ENCODE data around the gene ADAM12.

DNA sequence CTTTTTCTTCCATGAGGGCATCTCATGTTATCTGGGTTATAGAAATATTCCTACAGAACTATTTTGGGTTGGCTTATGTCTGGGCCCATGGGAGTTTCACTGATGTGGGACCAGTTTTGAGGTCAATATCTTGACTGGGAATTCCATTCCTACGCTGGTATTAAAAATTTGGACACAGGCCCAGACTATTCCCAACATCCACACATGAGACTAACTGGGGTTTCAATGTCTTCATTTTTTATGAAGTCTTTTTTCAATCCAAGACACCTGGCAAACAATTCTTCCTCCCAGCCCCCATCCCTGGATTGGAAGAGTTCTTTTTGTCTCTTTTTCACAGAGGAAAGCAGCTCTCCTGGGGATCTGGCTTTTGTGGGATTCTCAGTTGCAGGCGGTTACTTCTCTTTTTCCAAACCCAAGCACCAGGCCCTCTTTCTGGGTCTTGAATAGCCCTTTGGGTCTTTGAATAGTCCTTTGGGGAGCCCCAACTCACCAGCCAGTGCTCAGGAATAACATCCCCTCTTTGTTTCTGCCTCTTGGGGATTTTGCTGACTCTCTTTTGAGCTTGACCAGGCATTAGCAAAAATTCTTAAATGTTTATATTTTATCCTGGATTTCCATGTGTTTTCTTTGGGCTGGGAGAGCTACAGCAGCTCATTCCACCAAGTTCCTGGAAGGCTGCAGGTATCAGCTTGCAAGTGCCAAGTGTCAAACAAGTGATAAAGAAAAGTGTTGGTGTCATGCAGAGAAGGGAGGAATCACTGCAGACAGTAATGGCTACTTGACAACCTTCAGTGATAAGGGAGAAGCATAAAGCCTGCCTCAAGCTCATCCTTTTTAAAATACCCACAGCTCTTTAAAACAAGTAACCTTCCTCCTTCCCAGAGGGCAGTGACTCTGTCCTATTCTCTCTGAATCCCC lies 234.3 kb downstream of the ADAM12 start:
- TF ChIP-seq, protein P1, sequence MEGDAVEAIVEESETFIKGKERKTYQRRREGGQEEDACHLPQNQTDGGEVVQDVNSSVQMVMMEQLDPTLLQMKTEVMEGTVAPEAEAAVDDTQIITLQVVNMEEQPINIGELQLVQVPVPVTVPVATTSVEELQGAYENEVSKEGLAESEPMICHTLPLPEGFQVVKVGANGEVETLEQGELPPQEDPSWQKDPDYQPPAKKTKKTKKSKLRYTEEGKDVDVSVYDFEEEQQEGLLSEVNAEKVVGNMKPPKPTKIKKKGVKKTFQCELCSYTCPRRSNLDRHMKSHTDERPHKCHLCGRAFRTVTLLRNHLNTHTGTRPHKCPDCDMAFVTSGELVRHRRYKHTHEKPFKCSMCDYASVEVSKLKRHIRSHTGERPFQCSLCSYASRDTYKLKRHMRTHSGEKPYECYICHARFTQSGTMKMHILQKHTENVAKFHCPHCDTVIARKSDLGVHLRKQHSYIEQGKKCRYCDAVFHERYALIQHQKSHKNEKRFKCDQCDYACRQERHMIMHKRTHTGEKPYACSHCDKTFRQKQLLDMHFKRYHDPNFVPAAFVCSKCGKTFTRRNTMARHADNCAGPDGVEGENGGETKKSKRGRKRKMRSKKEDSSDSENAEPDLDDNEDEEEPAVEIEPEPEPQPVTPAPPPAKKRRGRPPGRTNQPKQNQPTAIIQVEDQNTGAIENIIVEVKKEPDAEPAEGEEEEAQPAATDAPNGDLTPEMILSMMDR (IDR thresholded peaks at IDR 0.05): no peak
- no peak for TF ChIP-seq POLR2A (IDR thresholded peaks at IDR 0.05)
